A673 (cell line): ENCODE results near the gene MOB2. TPM values are rescaled to one million over a fixed set of nuclear protein-coding genes. Genes with fewer than 3 reads are reported as not detected.

Experiments
- BruUV-seq: library from RNA; stranded (reverse); fragments of 400-500 nt; replicated peaks from 2 replicates; lab custom pipeline; 2021; lab: Mats Ljungman, UMichigan
- CTCF ChIA-PET: fragments of 300-600 bp; sonication (Branson Sonifier 250); formaldehyde crosslinking; loops from one replicate; lab custom pipeline; 2022; ENCODE audit warnings: antibody characterized with exemption; lab: Charles Lee
- POLR2A ChIA-PET: fragments of 300-600 bp; sonication (Branson Sonifier 250); formaldehyde crosslinking; loops from one replicate; lab custom pipeline; 2022; ENCODE audit warnings: antibody characterized with exemption; ENCODE audit not compliant: low non-redundant PET; lab: Charles Lee
- DNase-seq: peaks from one replicate; pipeline ENCODE4 v3.0.0-alpha.2; 2015; ENCODE audit warnings: low spot score
- H3K27ac ChIP-seq: fragments of 200-600 bp; sonication (generic); 2 replicates; pipeline ENCODE4 v1.5.1; 2016; ENCODE audit warnings: mixed run types, low read depth, mild to moderate bottlenecking, mixed read lengths, antibody characterized with exemption, low read length; ENCODE audit not compliant: poor library complexity, severe bottlenecking
- H3K27me3 ChIP-seq: fragments of 200-600 bp; sonication (generic); replicated peaks from 2 replicates; pipeline ENCODE4 v1.6.1; 2017; ENCODE audit warnings: mixed run types, low read depth, mild to moderate bottlenecking, mixed read lengths, antibody characterized with exemption, low read length; ENCODE audit not compliant: insufficient read depth, poor library complexity
- H3K36me3 ChIP-seq: fragments of 200-600 bp; sonication (generic); 2 replicates; pipeline ENCODE4 v1.6.1; 2016; ENCODE audit warnings: mixed run types, mild to moderate bottlenecking, mixed read lengths, antibody characterized with exemption, low read length; ENCODE audit not compliant: insufficient read depth, poor library complexity, severe bottlenecking
- H3K4me1 ChIP-seq: fragments of 200-600 bp; sonication (generic); 2 replicates; pipeline ENCODE4 v1.6.1; 2017; ENCODE audit warnings: mixed run types, mild to moderate bottlenecking, mixed read lengths, antibody characterized with exemption, low read length; ENCODE audit not compliant: insufficient read depth, poor library complexity, severe bottlenecking
- H3K4me3 ChIP-seq: fragments of 200-600 bp; sonication (generic); 2 replicates; pipeline ENCODE4 v1.5.1; 2016; ENCODE audit warnings: low read depth, mixed run types, mild to moderate bottlenecking, mixed read lengths, low read length; ENCODE audit not compliant: poor library complexity, severe bottlenecking
- H3K9me3 ChIP-seq: fragments of 200-600 bp; sonication (generic); 2 replicates; pipeline ENCODE4 v1.6.1; 2016; ENCODE audit warnings: mixed run types, low read depth, mild to moderate bottlenecking, mixed read lengths, antibody characterized with exemption, low read length; ENCODE audit not compliant: poor library complexity, severe bottlenecking
- EZH2 ChIP-seq: fragments of 200-600 bp; sonication (generic); IDR thresholded peaks from 2 replicates; pipeline ENCODE4 v1.6.1; 2017; ENCODE audit warnings: borderline replicate concordance, low read depth, mild to moderate bottlenecking, mixed read lengths, antibody characterized with exemption, low read length; ENCODE audit not compliant: poor library complexity, severe bottlenecking
- intact Hi-C: fragments of 100-400 bp; cut with micrococcal nuclease; formaldehyde crosslinking; loops from one replicate; pipeline ENCODE4 v1.10.0; 2022; ENCODE audit not compliant: unreplicated experiment
- total RNA-seq: library from RNA; stranded (reverse); gene quantifications from 2 replicates; pipeline ENCODE4 v1.2.3, GENCODE V29; 2021
- TF ChIP-seq, protein P1 (sequence below): fragments of 300-800, 200-600 bp; sonication (generic); conservative IDR thresholded peaks from 2 replicates; pipeline ENCODE4 v1.5.1; 2017; ENCODE audit warnings: low read depth, mild to moderate bottlenecking, antibody characterized with exemption, low read length, moderate library complexity, mixed read lengths

The MOB2 gene
- total RNA-seq, 1 experiment from 2014 or later, result 14.7 TPM

DNA sequence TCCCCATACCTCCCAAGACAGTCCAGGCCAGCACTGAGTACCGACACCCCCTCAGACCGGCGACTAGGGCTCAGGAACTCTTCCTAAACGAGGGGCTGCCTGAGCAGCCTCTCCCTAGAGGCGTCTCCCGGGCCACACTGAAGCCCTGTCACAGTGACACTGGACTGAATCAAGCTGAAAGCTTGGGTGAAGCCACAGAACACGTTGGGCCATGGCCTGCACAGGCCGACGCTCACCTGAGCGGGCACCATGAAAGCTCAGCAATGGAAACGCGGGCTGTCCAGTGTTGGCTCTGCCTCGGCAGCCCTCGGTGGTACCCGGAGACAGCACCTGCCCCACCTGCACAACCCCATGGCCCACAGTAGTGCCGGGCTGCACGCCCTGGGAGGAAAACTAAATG lies 42.7 kb upstream of the MOB2 start:
- BruUV-seq, result no TSS peak
- CTCF ChIA-PET, result no interaction called here

GRCh38 chr11:1528710-1529109 lies 42.1 kb upstream of the MOB2 start:
- Histone ChIP-seq H3K27ac (no peak overlapping the region), H3K4me3 (no peak overlapping the region), H3K27me3 (no peaks in the 10 kb centered on the region), H3K36me3 (no peaks in the 10 kb centered on the region), H3K9me3 (no peaks in the 10 kb centered on the region), H3K4me1 (peaks cover 6% of the 10 kb centered on the region)
- intact Hi-C loops, result no loop called here
- no TSS peak for BruUV-seq
- DNase-seq, result no peak
- ChIA-PET CTCF (no interaction called here), POLR2A (no interaction called here)
- no peak for TF ChIP-seq EZH2

More for the DNA sequence above, 42.7 kb upstream of the MOB2 start:
- no peaks in the 10 kb centered on the region for H3K9me3 ChIP-seq
- H3K27ac ChIP-seq, result no peak overlapping the region
- no peaks in the 10 kb centered on the region for H3K27me3 ChIP-seq
- POLR2A ChIA-PET, result no interaction called here
- no peak for DNase-seq
- peaks cover 6% of the 10 kb centered on the region for H3K4me1 ChIP-seq
- intact Hi-C loops, result no loop called here
- no peak for TF ChIP-seq EZH2
- TF ChIP-seq, protein P1, sequence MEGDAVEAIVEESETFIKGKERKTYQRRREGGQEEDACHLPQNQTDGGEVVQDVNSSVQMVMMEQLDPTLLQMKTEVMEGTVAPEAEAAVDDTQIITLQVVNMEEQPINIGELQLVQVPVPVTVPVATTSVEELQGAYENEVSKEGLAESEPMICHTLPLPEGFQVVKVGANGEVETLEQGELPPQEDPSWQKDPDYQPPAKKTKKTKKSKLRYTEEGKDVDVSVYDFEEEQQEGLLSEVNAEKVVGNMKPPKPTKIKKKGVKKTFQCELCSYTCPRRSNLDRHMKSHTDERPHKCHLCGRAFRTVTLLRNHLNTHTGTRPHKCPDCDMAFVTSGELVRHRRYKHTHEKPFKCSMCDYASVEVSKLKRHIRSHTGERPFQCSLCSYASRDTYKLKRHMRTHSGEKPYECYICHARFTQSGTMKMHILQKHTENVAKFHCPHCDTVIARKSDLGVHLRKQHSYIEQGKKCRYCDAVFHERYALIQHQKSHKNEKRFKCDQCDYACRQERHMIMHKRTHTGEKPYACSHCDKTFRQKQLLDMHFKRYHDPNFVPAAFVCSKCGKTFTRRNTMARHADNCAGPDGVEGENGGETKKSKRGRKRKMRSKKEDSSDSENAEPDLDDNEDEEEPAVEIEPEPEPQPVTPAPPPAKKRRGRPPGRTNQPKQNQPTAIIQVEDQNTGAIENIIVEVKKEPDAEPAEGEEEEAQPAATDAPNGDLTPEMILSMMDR, result no peak
- H3K4me3 ChIP-seq, result no peak overlapping the region
- no peaks in the 10 kb centered on the region for H3K36me3 ChIP-seq

DNA sequence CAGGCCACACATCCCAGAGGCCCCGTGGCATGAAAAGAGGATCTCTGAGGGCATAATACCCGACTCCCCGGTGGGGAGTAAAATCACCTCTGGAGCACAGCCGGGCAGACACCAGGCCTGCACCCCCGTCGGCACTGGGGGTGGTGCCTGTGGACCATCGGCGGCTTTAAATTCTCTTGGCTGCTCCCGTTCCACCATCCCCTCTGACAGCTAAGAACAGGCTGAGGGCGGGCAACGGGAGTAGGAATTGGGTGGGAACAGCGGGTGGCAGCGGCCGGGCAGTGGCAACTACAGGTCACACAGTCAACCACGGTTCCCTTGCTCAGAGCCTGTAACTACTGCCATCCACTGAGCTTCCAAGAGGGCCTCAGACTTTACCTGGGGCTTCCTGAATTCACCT lies 40.2 kb upstream of the MOB2 start:
- Histone ChIP-seq H3K27ac (no peak overlapping the region), H3K9me3 (no peaks in the 10 kb centered on the region), H3K4me3 (no peak overlapping the region), H3K27me3 (no peaks in the 10 kb centered on the region), H3K36me3 (no peaks in the 10 kb centered on the region), H3K4me1 (peaks cover 6% of the 10 kb centered on the region)
- BruUV-seq, result no TSS peak
- no peak for TF ChIP-seq EZH2
- TF ChIP-seq, protein P1, result no peak
- CTCF ChIA-PET, result no interaction called here
- DNase-seq, result no peak
- intact Hi-C loops, result no loop called here
- POLR2A ChIA-PET, result no interaction called here

- Histone ChIP-seq H3K9me3 (no peaks in the 10 kb centered on the region), H3K4me3 (no peak overlapping the region), H3K27ac (no peak overlapping the region), H3K4me1 (no peaks in the 10 kb centered on the region), H3K27me3 (no peaks in the 10 kb centered on the region), H3K36me3 (no peaks in the 10 kb centered on the region)
- ChIA-PET POLR2A (no interaction called here), CTCF (no interaction called here)
- no peak for TF ChIP-seq EZH2
- TF ChIP-seq, protein P1, result no peak
- no peak for DNase-seq
- no TSS peak for BruUV-seq
- intact Hi-C loops, result no loop called here
Observed at GRCh38 chr11:1523779-1524178, 37.2 kb upstream of the MOB2 start.
